GM21447 (cell line): ENCODE data around the gene BMP8A.
"Not testable (repeated sequence)": the region's sequence is repeated elsewhere in the genome, so short reads cannot be mapped to it uniquely, and the experiment has no call there.

Source experiments
- ATAC-seq: cut with Tn5 transposase; IDR thresholded peaks from one replicate; pipeline ENCODE4 v1.9.1; 2021; ENCODE audit not compliant: unreplicated experiment

BMP8A gene

GRCh38 chr1:39491146-39491921 is at the start of gene BMP8A:
Gene BMP8A (plus strand): TSS chr1:39491636. CDS start chr1:39491992, 356 bp downstream.
- peak; percentile 72 for ATAC-seq

GRCh38 chr1:39441797-39442196 is 49.6 kb upstream of the BMP8A start:
- no peak for ATAC-seq

- ATAC-seq, result no peak
These were observed 45.9 kb upstream of the BMP8A start for GRCh38 chr1:39445573-39445972.

- ATAC-seq, result no peak
These were observed 44.4 kb upstream of the BMP8A start for GRCh38 chr1:39446986-39447567.

GRCh38 chr1:39450041-39450440 is 41.4 kb upstream of the BMP8A start:
- not testable (repeated sequence) for ATAC-seq

- ATAC-seq, result no peak
These were observed 40.4 kb upstream of the BMP8A start for GRCh38 chr1:39450956-39451606.

GRCh38 chr1:39452081-39452480 is 39.4 kb upstream of the BMP8A start:
- ATAC-seq, result no peak

- no peak for ATAC-seq
These were observed 38.9 kb upstream of the BMP8A start for GRCh38 chr1:39452540-39452939.

GRCh38 chr1:39453603-39454002 is 37.8 kb upstream of the BMP8A start:
- ATAC-seq, result no peak

- no peak for ATAC-seq
These were observed 32.4 kb upstream of the BMP8A start for GRCh38 chr1:39458991-39459390.

GRCh38 chr1:39462074-39462473 is 29.4 kb upstream of the BMP8A start:
- no peak for ATAC-seq

GRCh38 chr1:39466413-39467107 is 24.9 kb upstream of the BMP8A start:
- ATAC-seq, result no peak

GRCh38 chr1:39467108-39467720 is 24.2 kb upstream of the BMP8A start:
- ATAC-seq, result not testable (repeated sequence)

GRCh38 chr1:39469150-39469549 is 22.3 kb upstream of the BMP8A start:
- no peak for ATAC-seq

GRCh38 chr1:39470040-39470439 is 21.4 kb upstream of the BMP8A start:
- no peak for ATAC-seq

- ATAC-seq, result no peak
These were observed 18.6 kb upstream of the BMP8A start for GRCh38 chr1:39472826-39473225.

- no peak for ATAC-seq
These were observed 18.1 kb upstream of the BMP8A start for GRCh38 chr1:39473324-39473723.

- ATAC-seq, result no peak
These were observed 16.6 kb upstream of the BMP8A start for GRCh38 chr1:39474810-39475209.

GRCh38 chr1:39475551-39475950 is 15.9 kb upstream of the BMP8A start:
- ATAC-seq, result not testable (repeated sequence)

GRCh38 chr1:39478126-39478915 is 13.1 kb upstream of the BMP8A start:
- ATAC-seq, result no peak
